Measurements from ENCODE around the gene EXOC6.

EXOC6 gene

GRCh38 chr10:93091960-93092359, 243.6 kb downstream of the EXOC6 start:
- H3K27me3 ChIP-seq (ENCODE audit: insufficient read depth, poor library complexity, severe bottlenecking): no peaks in the 10 kb centered on the region
- no peak overlapping the region for H3K4me3 ChIP-seq (replicated peaks; ENCODE audit: insufficient read depth, low read length)
- TF ChIP-seq REST (IDR thresholded peaks at IDR 0.05; ENCODE audit: insufficient replicate concordance, low read depth) (no peak), SPI1 (IDR thresholded peaks at IDR 0.05; ENCODE audit: borderline replicate concordance, low read depth) (no peak), POLR2AphosphoS5 (IDR thresholded peaks at IDR 0.05; ENCODE audit: low read depth) (no peak), CTCF (IDR thresholded peaks at IDR 0.05; ENCODE audit: insufficient read depth, low read length) (no peak), GABPA (IDR thresholded peaks at IDR 0.05; ENCODE audit: low read depth) (no peak)
- DNase-seq (ENCODE audit: low read depth in 1 of 2, low spot score in 1 of 2): no peak
- no peak overlapping the region for H3K27ac ChIP-seq (replicated peaks)

GRCh38 chr10:93095225-93095624, 246.9 kb downstream of the EXOC6 start:
- no peak for TF ChIP-seq REST (IDR thresholded peaks at IDR 0.05; ENCODE audit: insufficient replicate concordance, low read depth)
- TF ChIP-seq POLR2AphosphoS5 (IDR thresholded peaks at IDR 0.05; ENCODE audit: low read depth): no peak
- no peak for TF ChIP-seq CTCF (IDR thresholded peaks at IDR 0.05; ENCODE audit: insufficient read depth, low read length)
- no peak for TF ChIP-seq SPI1 (IDR thresholded peaks at IDR 0.05; ENCODE audit: borderline replicate concordance, low read depth)
- no peak for TF ChIP-seq GABPA (IDR thresholded peaks at IDR 0.05; ENCODE audit: low read depth)
- no peak for DNase-seq (ENCODE audit: low read depth in 1 of 2, low spot score in 1 of 2)
- Histone ChIP-seq H3K4me3 (replicated peaks; ENCODE audit: insufficient read depth, low read length) (no peak overlapping the region), H3K27me3 (ENCODE audit: insufficient read depth, poor library complexity, severe bottlenecking) (no peaks in the 10 kb centered on the region), H3K27ac (replicated peaks) (no peak overlapping the region)

GRCh38 chr10:93096901-93097300, 248.6 kb downstream of the EXOC6 start:
- H3K27me3 ChIP-seq (ENCODE audit: insufficient read depth, poor library complexity, severe bottlenecking): no peaks in the 10 kb centered on the region
- no peak overlapping the region for H3K4me3 ChIP-seq (replicated peaks; ENCODE audit: insufficient read depth, low read length)
- no peak overlapping the region for H3K27ac ChIP-seq (replicated peaks)
- TF ChIP-seq GABPA (IDR thresholded peaks at IDR 0.05; ENCODE audit: low read depth) (no peak), REST (IDR thresholded peaks at IDR 0.05; ENCODE audit: insufficient replicate concordance, low read depth) (no peak), CTCF (IDR thresholded peaks at IDR 0.05; ENCODE audit: insufficient read depth, low read length) (no peak), POLR2AphosphoS5 (IDR thresholded peaks at IDR 0.05; ENCODE audit: low read depth) (no peak), SPI1 (IDR thresholded peaks at IDR 0.05; ENCODE audit: borderline replicate concordance, low read depth) (no peak)
- no peak for DNase-seq (ENCODE audit: low read depth in 1 of 2, low spot score in 1 of 2)

All from HL-60 (cell line).